Activated CD4-positive, alpha-beta T cell treated with anti-CD3 and anti-CD28 coated beads, Interleukin-2, amount 50 U/mL, for 24 hours (primary cell): ENCODE results near the gene GFM2.
"Not testable (repeated sequence)": the region's sequence is repeated elsewhere in the genome, so short reads cannot be mapped to it uniquely, and the experiment has no call there.

ENCODE experiments used
- DNase-seq, 2 donors: peaks; one replicate each; pipeline ENCODE4 v3.0.0-alpha.2; 2020; ENCODE audit warnings: low read depth in 1 of 2, low spot score in 1 of 2

GFM2 gene, protein sequence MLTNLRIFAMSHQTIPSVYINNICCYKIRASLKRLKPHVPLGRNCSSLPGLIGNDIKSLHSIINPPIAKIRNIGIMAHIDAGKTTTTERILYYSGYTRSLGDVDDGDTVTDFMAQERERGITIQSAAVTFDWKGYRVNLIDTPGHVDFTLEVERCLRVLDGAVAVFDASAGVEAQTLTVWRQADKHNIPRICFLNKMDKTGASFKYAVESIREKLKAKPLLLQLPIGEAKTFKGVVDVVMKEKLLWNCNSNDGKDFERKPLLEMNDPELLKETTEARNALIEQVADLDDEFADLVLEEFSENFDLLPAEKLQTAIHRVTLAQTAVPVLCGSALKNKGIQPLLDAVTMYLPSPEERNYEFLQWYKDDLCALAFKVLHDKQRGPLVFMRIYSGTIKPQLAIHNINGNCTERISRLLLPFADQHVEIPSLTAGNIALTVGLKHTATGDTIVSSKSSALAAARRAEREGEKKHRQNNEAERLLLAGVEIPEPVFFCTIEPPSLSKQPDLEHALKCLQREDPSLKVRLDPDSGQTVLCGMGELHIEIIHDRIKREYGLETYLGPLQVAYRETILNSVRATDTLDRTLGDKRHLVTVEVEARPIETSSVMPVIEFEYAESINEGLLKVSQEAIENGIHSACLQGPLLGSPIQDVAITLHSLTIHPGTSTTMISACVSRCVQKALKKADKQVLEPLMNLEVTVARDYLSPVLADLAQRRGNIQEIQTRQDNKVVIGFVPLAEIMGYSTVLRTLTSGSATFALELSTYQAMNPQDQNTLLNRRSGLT

DNA sequence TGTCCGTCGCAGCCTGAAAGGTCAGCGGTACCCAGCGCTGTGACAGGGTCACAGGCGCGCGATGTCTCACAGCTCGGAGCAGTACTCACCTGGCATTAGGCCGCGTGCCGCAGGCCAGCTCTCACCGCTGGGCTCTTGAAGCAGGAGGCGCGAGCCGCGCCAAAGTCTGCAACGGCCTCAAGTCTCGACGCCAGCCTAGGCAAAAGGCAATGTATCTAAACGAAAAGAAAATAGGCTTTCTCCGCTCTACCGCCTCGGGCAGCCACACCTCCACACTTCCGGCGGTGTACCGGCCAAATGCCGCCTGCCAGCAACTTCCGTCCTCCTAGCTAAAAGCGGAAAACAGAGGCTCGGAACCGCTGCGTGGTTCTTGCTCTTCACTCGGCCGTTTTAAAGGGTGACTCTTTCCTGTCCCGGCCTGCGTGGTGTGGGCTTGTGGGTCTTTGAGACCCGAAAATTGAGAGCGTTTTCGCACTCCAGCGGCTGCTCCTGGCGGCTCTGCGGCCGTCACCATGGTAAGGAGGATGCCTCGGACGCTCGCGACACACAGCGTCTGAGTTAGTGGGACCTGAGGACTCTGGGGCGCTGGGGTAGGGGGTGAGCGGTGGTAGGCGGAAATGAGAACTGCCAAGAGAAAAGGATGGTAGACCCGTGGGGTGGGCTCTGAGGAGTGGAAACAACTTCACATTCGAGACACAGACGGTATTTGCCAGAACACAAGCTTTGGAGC lies at the start of gene GFM2, which contains the start of gene NSA2:
TSS of gene GFM2 (minus strand) at position 269 of the 730 bp plus-strand sequence. CDS start 3,375 bp downstream, outside the sequence.
TSS of gene NSA2 (plus strand) at position 401 of the 730 bp plus-strand sequence. CDS start at position 513, 112 bp downstream.
- DNase-seq: peak; percentile 85 to 91

DNA sequence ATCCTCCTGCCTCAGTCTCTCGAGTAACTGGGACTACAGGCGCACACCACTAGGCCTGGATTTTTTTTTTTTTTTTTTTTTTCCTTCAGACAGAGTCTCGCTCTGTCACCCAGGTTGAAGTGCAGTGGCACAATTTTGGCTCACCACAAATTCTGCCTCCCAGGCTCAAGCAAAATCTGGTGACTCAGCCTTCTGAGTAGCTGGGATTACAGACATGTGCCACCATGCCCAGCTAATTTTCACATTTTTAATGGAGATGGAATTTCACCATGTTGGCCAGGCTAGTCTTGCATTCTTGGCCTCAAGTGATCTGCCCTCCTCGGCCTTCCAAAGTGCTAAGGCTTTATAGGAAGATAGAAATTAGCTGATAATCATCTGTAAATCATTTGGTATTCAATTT lies 44.0 kb upstream of the GFM2 start:
- no peak for DNase-seq

DNA sequence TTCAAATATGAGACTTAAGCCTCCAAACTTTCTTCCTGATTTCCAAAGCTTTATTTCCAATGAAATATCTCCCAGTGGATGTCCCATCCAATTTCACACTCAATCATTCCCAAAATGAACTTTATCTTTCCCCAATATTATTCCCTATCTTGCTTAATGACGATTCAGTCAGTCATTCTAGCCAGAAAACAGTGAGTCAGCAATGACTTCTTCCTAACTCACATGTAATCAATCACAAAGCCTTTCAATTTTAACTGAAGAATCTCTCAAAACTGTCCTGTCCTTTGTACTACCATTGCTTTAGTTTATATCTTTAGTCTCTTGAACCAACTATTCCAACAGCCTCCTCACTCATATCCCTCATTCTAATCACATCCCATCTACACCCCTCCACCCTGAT lies 35.0 kb upstream of the GFM2 start:
- no peak for DNase-seq

DNA sequence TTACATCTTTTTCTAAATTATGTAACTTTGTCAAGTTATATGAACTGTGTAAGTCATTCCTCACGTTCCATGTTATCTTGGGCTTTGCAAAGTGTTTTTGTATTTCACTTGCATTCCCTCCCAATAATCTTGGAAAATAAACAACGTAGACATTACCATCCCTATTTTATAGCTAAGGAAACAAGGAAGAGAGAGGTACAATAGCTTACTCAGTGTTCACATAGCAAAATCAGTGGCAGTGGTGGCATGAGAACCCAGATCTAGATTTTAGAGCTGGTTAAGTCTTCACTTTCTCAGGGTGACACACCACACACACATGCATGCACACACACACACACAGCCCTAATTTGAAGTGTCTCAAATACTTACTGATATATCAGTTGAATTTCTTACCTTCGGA lies 34.3 kb upstream of the GFM2 start:
- no peak for DNase-seq

DNA sequence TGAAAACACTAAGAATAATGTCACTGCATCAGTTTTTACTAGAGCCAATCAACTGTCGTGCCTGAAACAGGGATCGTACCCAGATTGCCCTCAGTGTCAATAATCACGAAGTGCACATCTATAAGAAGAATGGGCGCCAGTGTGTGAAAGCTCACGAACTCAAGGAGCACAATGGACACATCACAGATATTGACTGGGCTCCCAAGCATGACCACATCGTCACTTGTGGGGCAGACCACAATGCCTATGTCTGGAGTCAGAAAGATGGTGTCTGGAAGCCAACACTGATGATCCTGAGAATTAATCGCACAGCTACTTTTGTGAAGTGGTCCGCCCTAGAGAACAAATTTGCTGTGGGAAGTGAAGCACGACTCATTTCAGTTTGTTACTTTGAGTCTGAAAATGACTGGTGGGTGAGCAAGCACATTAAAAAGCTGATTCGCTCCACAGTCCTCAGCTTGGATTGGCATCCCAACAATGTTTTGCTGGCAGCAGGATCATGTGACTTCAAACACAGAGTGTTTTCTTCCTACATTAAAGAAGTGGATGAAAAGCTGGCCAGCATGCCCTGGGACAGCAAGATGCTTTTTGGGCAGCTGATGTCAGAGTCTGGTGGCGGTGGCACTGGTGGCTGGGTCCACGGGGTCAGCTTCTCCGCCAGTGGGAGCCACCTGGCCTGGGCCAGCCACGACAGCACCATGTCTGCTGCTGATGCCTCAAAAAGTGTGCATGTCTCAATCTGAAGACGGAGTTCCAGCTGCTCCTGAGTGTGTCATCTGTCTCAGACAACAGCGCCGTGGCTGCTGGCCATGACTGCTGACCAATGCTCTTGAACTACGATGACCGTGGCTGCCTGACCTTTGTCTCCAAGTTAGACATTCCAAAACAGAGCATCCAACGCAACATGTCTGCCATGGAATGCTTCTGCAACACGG lies 32.3 kb upstream of the GFM2 start:
- DNase-seq: no peak

DNA sequence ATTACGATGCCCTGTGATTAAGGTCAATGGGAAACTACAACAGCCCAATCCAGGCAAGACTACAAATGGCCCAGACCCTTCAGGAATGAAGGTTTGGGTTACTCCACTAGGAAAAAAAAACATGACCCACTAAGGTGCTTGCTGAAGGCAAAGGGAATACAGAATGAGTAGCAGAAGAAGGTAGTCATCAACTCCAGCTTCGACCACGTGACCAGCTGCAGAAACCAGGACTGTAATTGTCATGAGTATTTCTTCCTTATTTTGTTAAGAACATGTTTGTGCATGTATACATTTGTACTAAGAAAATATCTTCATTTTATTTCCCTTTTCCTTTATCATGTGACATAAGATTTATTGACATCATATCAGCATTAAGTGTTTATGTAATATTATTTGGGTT lies 24.8 kb upstream of the GFM2 start:
- DNase-seq: not testable (repeated sequence)

DNA sequence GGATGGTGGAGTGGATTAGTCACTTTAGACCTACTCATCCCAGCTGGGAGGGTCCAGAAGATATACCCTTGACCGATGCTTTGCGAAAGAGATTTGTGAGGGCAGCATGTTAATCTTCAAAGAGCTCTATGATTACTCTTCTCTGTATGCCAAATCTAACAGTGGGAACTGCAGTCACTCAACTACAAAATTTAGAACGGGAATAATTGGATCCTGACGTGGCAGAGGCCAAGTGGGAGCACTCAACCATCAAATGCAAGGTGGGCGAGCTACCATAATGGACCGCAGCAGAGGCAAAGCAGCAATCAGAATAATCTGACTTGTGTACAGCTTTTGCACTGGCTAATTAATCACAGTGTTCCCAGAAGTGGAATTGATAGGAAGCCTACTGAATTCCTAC lies 20.5 kb upstream of the GFM2 start:
- DNase-seq: no peak

DNA sequence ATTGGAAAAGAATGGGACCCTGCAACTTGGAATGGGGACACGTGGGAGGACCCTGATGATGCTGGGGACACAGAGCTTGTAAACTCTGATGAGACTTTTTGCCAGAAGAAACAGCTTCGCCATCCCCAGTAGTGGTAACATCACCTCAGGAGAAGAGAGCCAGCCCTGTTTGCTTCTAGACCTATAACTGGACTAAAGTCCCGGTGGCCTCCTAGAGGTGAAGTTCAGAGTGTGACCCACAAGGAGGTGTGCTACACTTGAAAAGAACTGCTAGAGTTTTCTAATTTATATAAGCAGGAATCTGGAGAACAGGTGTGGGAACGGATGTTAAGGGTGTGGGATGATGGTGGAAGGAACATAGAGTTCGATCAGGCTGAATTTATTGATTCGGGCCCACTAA lies 19.9 kb upstream of the GFM2 start:
- no peak for DNase-seq

DNA sequence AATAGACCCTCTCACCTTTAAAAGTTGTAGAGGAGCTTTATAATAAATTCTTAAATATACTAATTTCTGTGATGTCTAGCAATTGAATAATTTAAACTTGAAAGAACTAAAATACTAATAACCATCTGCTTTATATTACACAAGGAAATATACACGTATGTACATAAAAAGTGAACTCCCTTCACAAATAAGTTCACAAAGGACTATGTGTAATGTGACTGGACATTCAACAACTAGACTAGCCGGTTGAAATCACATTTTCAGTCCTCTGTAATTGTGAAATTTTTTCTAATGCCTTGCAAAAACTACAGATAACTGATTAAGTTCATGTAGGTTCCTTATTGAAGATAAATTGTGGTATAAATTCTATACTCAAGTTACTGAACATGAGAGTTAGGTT lies 11.7 kb upstream of the GFM2 start:
- no peak for DNase-seq

DNA sequence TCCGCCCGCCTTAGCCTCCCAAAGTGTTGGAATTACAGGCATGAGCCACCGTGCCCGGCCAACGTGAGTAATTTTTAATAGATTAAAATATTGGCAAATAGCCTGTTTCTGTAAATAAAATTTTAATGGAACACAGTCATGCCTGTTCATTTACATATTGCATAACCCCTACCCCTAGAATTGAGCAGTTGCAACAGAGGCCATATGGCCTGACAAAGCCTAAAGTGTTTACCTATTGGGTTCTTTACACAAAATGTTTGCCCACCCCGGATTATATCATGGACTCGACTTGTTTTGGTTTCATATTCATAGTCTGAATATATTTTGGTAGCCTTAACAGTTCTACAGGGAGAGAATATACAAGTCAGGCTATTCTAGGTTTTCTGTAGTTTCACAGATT lies 5.4 kb upstream of the GFM2 start:
- DNase-seq: no peak

DNA sequence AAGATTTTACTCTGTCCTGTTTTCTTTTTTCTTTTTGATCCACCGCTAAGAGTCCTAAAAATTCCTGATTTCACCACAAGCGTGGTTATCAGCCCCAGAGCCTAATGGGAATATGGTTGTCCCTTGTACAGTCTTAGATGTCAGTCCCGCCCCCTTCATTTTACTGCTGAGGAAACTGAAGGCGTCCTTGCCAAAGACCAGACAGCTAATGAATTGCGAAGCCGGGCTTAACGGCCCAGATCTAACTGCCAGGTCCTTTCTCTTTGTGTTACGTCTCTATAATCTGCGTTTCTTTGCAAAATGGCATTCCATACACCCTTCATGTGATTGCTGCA lies 629 bp upstream of the GFM2 start:
- DNase-seq: peak in 1 of 2 donors; percentile 7

DNA sequence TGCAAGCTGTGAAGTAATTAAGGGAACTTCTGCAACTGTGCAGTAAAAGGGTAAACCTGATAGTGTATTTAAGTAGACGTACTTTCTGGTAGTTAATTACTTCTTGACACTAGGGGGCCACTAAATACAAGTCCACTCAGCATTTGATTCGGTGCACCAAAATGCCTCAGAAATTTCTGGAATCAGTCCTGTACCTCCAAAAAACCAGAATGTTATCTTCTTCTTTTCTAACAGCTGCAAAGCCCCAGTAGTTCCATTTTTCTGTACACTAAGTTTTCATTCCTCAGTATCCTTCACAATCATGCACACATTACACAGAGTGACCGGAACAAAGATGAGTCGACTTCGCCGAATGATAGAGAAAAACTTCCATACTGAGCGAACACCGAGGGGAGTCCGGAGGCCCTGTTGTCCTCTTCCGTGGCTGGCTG lies 484 bp downstream of the GFM2 start:
- peak in 1 of 2 donors; percentile 11 for DNase-seq

DNA sequence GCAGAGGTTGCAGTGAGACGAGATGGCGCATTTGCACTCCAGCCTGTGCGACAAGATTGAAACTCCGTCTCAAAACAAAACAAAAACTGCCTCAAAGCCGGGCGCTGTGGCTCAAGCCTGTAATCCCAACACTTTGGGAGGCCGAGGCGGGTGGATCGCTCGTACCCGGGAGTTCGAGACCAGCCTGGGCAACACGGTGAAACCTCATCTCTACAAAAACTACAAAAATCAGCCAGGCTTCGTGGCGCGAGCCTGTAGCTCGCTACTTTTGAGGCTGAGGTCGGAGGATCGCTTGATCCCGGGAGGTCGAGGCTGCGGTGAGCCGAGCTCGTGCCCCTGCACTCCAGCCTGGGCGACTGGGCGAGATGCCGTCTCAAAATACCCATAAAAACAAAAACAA lies 988 bp downstream of the GFM2 start:
- DNase-seq: no peak

DNA sequence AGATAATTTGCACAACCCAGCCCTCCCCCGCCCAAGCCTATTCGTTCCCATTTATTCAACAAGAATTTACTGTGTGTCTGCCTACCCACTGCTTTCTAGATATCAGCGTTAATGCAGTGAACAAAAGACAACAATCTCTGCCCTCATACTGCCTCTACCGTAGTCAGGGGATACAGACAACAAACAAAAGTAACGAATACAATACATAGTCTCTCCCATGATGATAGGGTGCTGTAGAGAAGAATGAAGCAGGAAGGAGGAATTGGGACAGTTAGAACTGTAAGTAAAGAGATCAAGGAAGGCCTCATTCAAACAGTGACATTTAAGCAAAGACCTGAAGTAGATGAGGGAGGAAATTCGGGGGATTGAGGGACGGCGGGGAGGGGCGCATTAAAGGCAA lies 1.7 kb downstream of the GFM2 start:
- DNase-seq: no peak

DNA sequence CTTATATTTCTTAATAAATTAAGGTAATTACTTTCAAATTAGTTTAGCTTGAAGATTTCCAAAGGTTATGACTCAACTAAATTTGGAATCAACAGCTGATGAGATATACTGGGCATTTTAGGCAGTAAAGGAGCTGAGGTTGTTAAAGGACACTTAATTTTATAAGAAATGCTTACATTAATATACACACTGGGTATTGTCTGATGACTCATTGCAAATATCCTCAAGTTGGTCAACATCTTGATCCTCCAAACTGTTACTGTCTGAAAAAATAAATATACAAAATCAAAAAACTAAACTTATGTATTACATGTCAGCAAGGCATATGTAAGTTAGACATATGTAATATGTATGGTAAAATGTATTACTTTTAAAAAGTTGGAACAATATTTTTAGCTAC lies 3.4 kb downstream of the GFM2 start:
- DNase-seq: no peak

DNA sequence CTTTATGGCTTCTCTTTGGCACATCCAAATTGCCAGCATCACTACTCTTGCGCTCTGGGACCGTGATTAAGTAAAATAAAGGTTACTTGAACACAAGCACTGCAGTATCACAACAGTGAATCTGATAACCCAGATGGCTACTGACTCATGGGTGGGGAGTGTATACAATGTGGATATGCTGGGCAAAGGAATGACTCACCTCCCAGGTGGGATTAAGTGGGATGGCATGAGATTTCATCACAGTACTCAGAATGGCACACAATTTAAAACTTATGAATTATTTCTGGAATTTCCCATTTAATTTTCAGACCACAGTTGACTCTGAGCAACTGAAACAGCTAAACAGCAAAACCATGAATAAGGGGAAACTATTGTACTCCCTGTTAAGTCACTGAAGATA lies 4.3 kb downstream of the GFM2 start:
- peak in 1 of 2 donors; percentile 4 for DNase-seq

DNA sequence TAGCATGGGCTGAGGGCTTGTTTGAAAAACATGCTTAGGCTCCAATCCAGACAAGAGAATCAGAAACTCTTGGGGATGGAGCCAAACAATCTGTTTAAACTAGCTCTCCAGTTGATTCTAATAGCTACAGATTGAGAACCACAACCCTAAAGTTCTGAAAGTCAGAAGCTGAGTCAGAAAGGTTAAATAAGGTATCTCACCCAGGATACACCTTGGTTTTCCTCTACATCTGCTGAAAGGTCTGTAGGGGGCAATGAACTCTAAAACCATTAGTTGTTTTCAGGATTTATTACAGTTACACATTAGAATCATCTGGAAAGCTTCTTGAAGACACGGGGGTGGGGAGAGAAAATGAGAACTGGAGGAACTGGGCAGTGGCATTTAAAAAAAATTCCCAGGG lies 5.7 kb downstream of the GFM2 start:
- DNase-seq: no peak

DNA sequence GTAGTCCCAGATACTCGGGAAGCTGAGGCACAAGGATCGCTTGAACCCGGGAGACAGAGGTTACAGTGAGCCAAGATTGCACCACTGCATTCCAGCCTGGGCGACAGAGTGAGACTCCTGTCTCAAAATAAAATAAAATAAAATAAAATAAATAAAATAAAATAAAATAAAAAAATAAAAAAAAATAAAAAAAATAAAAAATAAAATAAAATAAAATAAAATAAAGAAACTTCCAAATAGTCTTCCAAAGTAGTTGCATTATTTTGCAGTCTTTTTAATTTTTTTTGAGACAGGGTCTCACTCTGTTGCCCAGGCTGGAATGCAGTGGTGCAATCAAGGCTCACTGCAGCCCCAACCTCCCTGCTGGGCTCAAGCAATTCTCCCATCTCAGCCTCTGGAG lies 18.2 kb downstream of the GFM2 start:
- DNase-seq: not testable (repeated sequence)

DNA sequence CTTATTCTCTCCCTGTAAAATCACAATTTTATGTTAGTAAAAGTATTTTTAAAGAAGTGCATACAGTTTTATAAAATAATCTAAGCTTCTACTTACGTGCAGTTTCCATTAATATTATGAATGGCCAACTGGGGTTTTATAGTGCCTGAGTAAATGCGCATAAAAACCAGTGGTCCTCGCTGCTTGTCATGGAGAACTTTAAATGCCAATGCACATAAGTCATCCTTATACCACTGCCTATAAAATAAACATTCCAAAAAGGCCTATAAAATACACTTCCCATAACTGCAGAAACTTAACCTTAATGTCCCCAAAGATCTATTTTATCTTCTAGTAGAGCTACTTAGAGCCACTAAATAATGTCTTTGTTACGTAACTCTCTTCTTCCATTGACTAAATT lies 28.5 kb downstream of the GFM2 start:
- no peak for DNase-seq

DNA sequence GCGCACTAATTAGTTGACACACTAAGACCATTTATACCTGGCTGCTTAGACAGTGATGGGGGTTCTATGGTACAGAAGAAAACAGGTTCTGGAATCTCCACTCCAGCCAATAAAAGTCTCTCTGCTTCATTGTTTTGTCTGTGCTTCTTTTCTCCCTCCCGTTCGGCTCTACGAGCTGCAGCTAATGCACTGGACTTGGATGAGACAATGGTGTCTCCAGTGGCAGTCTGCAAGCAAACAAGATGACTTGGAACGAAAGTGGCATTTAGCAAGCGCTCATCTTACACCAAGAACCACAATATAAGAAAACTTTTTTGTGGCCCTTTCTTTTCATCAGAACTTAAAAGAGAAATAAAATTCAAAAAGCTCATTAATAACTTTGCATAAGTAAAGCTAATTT lies 30.2 kb downstream of the GFM2 start:
- no peak for DNase-seq

DNA sequence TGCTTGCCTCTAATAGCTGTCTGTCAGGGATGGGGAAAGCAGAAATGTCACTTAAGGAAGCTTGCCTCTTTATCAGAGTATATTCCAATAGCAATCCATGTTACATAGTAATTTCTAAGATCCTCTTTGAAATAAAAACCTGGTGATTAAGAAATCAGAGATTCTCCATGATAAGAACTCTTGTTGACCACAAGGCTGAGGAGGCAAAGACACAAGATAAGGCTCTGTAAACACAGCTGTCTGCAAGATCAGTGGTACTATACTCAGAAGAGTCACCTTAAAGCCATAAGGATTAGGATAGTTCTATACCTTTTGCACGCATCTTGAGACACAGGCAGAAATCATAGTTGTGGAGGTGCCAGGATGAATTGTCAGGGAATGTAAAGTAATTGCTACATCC lies 41.6 kb downstream of the GFM2 start:
- no peak for DNase-seq
